GM21515 (cell line): ENCODE measurements around the gene RARS2.
"Not testable (repeated sequence)": the region's sequence is repeated elsewhere in the genome, so short reads cannot be mapped to it uniquely, and the experiment has no call there.

Source experiments
- ATAC-seq: cut with Tn5 transposase; IDR thresholded peaks from one replicate; pipeline ENCODE4 v1.9.1; 2021; ENCODE audit not compliant: unreplicated experiment

Gene RARS2, protein sequence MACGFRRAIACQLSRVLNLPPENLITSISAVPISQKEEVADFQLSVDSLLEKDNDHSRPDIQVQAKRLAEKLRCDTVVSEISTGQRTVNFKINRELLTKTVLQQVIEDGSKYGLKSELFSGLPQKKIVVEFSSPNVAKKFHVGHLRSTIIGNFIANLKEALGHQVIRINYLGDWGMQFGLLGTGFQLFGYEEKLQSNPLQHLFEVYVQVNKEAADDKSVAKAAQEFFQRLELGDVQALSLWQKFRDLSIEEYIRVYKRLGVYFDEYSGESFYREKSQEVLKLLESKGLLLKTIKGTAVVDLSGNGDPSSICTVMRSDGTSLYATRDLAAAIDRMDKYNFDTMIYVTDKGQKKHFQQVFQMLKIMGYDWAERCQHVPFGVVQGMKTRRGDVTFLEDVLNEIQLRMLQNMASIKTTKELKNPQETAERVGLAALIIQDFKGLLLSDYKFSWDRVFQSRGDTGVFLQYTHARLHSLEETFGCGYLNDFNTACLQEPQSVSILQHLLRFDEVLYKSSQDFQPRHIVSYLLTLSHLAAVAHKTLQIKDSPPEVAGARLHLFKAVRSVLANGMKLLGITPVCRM

DNA sequence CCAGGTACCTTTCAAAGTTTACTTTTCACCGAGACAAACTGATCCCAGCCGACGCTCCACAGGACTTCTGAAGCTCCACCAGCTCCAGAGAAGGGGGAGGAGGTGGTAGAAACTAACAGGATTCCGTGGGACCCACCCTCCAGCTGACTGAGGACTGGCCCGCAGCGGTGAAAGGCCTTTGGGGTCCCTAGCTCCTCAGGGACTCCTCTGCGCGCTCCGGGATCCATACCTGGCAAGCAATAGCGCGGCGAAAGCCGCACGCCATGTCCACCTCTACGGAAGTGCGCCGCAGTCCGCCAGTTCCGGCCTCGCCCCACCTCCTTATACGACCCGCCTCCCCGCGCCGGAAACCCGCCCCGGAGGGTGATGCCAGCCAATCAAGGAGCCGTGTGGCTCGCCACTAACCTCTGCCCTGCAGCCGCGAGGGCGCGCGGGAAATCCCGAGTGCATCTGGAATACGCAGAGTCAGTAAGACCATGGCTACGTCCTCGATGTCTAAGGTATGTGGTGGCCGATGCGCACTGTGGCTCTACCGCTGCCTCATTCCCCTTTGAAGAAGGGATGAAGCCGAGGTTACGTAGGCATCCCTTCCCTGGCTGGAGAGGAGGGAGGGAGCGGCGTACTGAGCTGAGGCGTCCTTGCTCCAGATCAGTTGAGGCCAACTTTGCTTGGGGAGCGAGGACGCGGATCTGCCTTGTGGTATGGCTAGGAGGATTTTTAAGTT lies at the start of gene RARS2, which contains the start of gene ORC3:
RARS2 (minus strand) TSS at position 295 of the 724 bp plus-strand sequence; CDS start at position 265, 30 bp downstream.
ORC3 (plus strand) TSS at position 443 of the 724 bp plus-strand sequence; CDS start at position 477, 34 bp downstream.
- ATAC-seq = peak; percentile 100

DNA sequence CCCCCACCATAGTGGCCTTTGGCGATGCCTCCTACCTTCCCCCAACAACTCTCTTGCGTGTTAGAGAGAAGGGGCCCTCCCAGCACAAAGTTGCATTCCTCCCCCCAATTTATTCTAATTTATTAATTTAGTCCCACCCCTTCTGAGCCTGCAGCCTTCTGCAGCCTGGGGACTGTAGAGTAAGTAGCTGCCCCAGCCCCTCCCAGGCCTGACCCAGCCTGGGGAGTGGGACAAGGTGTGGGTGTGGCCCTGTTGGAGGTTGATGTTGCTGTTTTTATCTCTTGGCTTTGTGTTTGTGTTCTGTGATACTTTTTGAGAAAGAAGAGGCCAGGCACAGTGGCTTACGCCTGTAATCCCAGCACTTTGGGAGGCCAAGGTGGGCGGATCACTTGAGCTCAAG lies 49.6 kb upstream of the RARS2 start:
- ATAC-seq = no peak

DNA sequence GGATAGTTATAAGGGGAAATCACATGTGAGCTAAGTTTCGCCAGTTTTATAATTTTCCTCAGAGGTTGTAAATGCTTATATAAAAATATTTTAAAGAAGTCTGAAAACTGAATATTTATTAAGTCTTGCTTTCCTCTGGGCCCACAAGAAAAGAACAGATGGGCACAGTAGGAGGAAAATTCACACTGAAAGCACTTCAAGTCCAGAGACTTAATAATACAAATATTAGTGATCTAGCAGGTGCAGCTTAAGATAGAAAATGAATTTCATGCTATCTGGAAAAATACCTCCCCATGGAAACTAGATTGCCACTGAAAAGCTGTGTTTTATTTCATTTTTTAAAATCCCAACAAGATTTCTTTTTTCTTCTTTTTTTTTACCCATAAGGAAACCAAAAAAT lies 47.3 kb upstream of the RARS2 start:
- no peak for ATAC-seq

DNA sequence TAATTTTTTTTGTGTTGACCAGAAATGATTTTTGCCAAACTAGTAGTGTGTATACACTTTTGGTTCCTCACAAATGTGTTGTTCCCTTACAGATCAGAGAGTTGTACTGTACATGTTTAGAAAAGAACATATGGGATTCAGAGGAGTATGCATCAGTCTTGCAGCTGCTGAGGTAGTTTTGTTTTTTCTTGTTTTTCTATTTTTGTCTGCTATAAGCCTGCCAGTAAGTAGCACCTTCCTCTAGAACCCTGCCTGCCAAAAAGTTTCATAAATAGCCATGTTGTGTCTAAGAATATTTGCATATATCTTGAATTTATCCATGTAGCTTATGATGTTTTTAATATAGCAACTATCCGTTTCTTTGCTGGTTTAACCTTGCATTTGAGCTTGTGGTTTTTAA lies 46.5 kb upstream of the RARS2 start:
- no peak for ATAC-seq

DNA sequence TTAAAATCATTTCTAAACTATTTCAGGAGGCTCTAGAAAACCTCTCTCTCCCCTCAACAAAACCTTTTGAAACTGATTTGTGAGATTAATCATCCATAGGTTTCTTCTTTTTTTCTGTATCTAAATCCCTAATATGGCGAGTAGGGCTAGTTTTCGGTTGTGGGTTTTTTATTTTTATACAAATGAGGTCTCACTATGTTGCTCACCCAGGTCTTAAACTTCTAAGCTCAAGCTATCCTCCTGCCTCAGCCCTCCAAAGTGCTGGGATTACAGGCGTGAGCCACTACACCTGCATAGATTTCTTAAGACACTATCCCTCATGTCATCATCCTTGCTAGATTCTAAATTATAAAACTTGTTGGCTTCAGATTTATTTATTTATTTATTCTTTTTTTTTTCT lies 44.1 kb upstream of the RARS2 start:
- ATAC-seq = no peak

DNA sequence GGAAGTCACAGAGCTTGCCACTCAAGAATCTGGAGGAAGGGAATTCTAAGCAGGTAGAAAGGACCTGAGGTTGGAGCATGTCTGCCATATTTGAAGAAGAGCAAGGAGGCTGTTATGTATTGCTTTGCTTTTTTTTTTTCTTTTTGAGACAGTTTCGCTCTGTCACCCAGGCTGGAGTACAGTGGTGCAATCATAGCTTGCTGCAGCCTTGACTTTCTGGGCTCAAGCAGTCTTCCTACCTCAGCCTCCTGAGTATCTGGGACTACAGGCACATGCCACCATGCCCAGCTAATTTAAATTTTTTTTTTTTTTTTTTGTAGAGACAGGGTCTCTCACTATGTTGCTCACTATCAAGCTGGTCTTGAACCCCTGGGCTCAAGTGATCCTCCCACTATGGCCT lies 41.0 kb upstream of the RARS2 start:
- no peak for ATAC-seq

DNA sequence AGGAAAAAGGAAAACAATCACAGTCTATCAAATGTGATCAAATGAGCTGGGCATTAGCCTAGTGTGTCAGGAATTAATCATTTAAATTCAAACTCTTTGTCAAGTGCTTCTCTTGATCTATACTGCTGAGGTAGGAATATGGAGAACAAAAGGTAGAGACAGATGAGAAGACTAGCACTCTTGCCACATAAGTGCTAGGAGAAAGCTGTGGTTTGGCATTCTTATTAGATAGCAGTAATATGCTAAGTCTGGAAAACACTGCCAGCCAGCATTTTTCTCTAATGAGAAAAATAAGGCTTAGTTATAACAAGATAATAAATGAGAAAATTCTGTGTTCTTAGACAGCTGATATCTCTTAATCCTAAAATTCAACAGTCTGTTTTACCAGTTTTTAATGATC lies 39.1 kb upstream of the RARS2 start:
- ATAC-seq = no peak

DNA sequence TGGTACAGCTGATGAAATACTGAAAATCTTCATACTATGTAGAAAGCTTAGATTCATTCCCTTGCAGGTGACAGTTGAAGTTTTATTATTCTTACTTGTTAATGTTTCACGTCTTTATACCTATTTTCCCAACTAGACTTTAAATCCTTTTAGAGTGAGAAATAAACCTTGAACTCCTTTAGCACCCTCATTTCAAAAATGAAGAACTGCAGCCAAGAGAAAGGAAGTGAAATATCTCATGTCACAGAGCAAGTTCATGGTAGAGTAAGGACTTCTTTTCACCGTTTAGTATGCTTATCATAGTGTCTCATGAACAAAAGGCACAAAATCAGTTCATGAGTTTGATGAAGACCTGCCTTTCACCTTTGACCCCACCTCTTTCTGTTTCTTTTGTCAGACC lies 38.6 kb upstream of the RARS2 start:
- peak; percentile 61 for ATAC-seq

DNA sequence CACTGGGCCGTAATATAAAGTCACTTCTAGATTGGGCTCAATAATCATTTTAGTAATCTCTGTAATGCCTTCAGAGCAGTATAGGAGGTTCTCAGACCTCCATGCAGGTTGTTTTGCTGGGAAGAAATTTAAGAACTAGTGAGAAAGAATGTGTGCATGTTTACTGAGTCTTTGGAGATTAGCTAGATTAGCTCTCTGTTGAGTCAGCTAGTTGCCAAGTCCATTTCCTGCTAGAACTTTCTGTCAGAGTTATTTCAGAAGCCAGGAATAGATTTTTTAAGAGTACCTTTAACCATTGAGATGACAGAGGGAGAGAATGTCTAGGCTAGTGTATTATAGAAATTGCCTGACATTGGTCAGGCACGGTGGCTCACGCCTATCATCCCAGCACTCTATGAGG lies 33.5 kb upstream of the RARS2 start:
- no peak for ATAC-seq

DNA sequence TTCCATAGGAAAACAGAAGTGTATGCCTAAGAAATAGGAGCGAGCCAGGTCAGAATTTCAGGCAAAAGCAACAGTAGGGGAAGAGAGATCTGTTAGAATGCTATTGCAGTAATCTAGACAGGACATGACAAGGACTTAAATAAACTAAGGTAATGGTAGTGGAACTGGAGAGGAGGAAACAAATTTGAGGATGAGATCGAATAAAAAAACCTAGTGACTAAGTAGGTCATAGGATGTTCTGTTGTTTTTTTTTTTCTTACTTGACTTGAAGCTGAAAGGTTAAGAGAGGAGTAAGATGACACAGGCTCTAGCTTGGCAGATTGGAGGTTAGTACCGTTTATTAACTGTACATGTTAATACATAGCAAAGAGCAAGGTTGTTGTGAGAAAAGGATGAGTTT lies 28.7 kb upstream of the RARS2 start:
- ATAC-seq = no peak

DNA sequence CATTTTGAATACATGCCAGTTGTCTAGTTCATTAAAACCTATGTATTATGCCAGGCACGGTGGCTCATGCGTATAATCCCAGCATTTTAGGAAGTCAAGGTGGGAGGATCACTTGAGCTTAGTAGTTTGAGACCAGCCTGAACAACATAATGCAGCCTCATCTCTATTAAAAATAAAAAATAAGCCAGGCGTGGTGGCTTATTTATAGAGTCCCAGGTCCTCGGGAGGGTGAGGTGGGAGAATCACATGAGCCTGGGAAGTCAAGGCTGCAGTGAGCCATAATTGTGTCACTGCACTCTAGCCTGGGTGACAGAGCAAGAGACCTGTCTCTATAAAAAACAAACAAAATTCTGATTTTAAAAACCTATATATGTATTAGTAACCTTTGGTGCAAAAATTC lies 27.6 kb upstream of the RARS2 start:
- no peak for ATAC-seq

DNA sequence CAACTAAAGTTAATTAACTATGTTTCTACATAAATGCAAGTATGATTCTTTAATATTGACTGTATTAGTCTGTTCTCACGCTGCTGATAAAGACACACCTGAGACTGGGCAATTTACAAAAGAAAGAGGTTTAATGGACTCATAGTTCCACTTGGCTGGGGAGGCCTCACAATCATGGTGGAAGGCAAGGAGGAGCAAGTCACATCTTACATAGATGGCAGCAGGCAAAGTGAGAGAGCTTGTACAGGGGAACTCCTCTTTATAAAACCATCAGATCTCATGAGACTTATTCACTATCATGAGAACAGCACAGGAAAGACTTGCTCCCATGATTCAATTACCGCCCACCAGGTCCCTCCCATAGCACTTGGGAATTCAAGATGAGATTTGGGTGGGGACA lies 23.2 kb upstream of the RARS2 start:
- ATAC-seq = not testable (repeated sequence)

DNA sequence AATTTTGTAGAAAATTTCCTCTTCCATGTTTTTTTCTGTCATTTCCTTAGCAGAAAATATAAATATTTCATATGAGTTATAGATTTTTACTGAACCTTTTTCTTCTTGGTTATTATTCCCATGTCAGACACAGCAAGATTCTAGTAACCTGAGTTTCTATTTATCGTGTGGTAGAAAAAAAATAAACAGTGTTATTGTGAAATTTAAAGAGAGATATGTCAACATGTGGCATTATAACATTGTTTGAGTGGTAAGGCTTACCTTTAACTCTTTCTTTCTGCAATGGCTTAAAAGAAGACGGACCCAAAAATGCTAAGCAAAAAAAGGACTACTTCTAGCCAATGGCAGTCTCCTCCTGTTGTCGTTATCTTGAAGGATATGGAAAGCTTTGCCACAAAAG lies 19.0 kb upstream of the RARS2 start:
- no peak for ATAC-seq

DNA sequence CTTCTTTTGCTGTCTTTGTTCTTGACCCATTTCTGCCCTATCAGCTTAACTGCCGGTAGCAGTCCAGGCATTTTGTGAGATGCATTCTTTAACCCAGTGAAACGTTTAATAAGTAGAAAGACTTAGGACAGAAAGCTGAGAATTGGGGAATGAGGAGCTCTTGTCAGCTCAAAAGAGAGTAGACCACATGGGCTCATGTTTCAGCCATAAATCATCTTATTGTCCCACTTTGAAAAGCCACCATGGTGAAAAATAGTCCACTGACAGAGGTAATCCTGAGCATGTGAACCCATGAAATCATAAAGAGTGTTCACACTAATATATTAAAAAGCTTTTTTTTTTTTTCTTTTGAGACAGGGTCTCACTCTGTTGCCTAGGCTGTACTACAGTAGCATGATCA lies 16.4 kb upstream of the RARS2 start:
- ATAC-seq = no peak

DNA sequence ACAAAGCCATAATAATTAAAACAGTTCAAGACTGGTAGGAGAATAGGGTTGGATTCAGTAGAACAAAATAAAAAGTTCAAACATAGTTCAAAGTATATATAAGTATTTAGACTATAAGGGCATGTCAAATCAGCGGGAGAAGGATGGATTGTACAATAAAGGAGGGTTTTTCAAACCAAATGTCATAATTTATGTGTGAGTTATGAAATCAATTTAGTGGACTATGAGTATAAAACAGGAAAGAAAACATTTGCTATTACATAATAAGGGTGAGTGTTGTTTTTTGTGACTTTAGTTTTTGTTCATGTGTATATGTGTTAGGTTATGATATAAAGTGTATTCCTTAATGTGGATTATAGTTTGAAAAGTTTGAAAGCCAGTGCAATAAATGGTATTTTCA lies 10.8 kb upstream of the RARS2 start:
- ATAC-seq = no peak

DNA sequence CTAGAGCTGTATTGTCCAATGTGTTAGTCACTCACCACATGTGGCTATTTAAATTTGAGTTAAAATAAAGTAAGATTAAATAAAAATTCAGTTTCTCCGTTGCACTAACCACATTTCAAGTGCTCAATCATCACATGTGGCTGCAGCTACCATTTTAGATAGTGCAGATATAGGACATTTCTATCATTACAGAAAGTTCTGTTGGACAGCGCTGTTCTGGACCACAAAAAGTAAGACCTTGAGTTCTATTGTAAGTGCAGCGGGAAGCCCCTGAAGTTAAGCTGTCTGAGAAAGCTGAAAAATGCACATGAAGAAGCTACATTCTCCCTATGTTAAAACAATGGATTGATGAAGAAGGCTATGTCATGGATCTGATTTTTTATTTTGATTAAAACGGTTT lies 1.2 kb upstream of the RARS2 start:
- no peak for ATAC-seq

DNA sequence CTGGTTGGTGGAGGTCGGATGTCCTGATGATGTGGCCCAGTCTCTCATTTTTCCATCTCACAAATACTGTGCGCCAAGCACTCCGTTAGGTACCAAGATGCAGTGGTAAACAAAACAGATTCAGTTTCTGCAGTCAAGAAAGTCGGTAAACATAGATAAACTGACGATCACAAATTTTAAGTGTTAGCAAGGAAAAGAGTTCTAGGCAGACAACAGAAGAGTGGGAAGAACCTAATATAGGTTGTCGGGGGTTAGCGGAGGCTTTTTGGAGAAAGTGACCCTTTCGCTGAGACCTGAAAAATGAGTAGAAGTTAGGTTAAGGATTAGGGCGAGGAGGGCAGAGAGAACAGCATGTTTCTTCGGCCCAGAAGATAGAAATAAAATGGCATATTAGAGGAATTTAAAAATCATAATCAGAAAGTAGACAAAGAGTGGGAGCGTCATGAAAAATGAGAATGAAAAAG lies 662 bp upstream of the RARS2 start:
- no peak for ATAC-seq

DNA sequence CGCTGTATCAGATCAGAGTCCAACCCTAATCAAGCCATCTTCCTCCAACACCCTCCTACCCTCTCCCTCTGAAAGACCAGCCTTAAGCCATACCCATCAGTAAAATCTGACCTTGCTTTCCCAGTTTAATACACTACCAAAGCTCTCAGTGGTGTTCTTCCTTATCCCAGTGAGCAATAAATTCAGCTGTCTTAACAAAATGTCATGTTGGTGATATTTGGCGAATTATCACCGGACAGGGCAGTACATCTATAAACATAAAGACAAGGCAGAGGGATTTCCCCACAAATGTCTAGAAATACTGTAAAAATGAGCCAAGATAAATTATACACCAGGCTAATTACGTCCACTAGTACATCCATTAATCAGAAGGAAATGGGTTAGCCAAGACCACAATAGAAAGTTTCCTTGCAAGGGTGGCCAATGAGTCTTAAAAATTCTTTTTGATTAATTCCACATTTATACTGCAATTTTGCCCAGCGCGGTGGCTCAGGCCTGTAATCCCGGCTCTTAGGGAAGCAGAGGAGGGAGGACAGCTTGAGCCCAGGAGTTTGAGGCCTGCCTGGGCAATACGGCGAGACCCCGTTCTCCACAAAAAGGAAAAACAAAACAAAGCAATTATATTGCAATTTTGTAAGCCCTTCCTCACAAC lies 905 bp downstream of the RARS2 start:
- ATAC-seq = no peak

DNA sequence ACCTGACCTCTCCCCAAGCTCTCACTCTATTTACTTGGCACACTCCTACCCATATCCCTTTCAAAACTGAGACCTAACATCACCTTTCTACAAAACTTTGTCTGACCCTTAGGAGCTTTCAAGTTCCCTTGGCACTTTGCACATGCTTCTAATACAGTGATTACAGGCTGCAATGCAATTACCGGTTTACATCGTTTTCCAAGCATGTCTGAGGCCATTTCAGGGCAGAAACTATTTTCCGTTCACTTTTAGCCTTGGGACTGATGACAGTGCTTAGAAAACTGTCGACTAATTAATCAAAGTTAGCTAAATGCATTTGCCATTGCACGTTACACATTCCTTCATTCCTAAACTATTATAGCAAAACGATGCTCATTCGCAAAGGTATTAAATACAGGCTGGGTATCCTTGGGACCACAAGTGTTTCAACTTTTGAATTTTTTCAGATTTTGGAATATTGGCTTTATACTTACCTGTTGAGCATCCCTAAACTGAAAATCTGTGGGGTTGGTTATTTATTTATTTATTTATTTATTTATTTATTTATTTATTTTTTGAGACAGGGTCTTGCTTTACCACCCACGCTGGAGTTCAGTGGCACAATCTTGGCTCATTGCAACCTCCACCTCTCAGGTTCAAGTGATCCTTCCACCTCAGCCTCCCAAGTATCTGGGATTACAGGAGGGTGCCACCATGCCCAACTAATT lies 3.3 kb downstream of the RARS2 start:
- ATAC-seq = no peak

DNA sequence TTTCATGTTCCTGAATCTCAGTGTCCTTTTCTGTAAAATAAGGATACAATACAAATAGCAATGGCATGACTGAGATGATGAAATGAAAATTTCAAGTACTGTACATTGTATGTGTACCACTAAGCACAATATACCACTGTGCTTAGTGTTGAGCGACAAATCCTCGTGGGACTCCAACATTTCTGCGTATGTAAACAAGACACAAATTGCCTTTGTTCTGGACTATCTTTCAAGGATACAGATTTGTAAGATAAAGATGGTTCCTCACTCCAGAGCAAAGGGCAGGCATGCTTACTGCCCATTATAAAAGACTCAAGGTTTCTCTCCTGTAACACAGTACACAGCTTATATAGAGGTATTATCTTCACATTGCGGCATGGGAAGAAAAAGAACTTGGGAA lies 6.0 kb downstream of the RARS2 start:
- ATAC-seq = no peak

DNA sequence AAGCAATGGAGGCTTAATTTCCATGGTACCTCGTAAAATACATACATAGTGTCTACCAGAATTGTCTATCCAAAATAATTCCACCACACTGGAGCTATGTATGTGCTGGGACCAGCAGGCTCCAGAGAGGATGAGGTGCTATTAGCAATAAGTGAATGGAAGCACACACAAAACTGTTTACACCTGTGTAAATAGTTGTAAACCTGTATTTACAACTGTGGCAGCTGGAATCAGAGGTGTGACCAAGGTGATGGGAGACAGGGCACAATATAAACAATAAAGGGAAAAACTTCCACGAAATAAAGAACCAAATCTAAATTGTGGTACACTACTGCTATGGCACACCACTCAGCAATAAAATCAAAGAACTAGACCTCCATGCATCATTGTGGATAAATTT lies 14.4 kb downstream of the RARS2 start:
- no peak for ATAC-seq
